Measurements from ENCODE around the gene RPS15.

RPS15 gene

DNA sequence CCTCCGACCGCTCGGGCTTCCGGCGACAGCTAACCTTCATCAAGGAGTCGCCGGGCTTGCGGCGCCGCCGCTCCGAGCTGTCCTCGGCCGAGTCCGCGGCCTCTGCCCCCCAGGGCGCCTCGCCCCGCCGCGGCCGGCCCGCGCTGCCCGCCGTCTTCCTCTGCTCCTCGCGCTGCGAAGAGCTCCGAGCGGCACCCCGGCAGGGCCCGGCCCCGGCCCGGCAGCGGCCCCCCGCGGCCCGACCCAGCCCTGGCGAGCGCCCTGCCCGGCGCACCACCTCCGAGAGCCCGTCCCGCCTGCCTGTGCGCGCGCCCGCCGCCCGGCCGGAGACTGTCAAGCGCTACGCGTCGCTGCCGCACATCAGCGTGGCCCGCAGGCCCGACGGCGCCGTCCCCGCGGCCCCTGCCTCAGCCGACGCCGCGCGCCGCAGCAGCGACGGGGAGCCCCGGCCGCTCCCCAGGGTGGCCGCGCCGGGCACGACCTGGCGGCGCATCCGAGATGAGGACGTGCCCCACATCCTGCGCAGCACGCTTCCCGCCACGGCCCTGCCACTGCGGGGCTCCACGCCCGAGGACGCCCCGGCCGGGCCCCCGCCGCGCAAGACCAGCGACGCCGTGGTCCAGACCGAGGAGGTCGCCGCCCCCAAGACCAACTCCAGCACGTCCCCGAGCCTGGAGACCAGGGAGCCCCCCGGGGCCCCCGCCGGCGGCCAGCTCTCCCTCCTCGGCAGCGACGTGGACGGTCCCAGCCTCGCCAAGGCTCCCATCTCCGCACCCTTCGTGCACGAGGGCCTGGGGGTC is 31.3 kb downstream of the RPS15 start:
- Histone ChIP-seq H3K27ac (no peak overlapping the region), H3K4me2 (ENCODE audit: low read length) (peak overlapping the region; percentile 95), H3K9ac (no peak overlapping the region), H3K36me3 (ENCODE audit: control insufficient read depth, insufficient read depth, low read length) (no peaks in the 10 kb centered on the region), H2AFZ (peak overlapping the region; percentile 7), H3K4me1 (peaks cover 14% of the 10 kb centered on the region), H3K79me2 (peaks cover 10% of the 10 kb centered on the region), H3K9me3 (ENCODE audit: control insufficient read depth, low read length) (no peaks in the 10 kb centered on the region), H3K27me3 (ENCODE audit: control insufficient read depth, insufficient read depth, low read length) (peaks cover 11% of the 10 kb centered on the region), H3K4me3 (ENCODE audit: low read depth, low read length) (peak overlapping the region; percentile 75)
- TF ChIP-seq, protein P1, sequence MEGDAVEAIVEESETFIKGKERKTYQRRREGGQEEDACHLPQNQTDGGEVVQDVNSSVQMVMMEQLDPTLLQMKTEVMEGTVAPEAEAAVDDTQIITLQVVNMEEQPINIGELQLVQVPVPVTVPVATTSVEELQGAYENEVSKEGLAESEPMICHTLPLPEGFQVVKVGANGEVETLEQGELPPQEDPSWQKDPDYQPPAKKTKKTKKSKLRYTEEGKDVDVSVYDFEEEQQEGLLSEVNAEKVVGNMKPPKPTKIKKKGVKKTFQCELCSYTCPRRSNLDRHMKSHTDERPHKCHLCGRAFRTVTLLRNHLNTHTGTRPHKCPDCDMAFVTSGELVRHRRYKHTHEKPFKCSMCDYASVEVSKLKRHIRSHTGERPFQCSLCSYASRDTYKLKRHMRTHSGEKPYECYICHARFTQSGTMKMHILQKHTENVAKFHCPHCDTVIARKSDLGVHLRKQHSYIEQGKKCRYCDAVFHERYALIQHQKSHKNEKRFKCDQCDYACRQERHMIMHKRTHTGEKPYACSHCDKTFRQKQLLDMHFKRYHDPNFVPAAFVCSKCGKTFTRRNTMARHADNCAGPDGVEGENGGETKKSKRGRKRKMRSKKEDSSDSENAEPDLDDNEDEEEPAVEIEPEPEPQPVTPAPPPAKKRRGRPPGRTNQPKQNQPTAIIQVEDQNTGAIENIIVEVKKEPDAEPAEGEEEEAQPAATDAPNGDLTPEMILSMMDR (IDR thresholded peaks at IDR 0.05) = no peak

- TF ChIP-seq, protein P1 (IDR thresholded peaks at IDR 0.05) = no peak
- Histone ChIP-seq H3K4me3 (ENCODE audit: low read depth, low read length) (peak overlapping the region; percentile 75), H3K9me3 (ENCODE audit: control insufficient read depth, low read length) (no peaks in the 10 kb centered on the region), H3K4me2 (ENCODE audit: low read length) (peak overlapping the region; percentile 95), H3K27ac (no peak overlapping the region), H3K36me3 (ENCODE audit: control insufficient read depth, insufficient read depth, low read length) (no peaks in the 10 kb centered on the region), H3K9ac (no peak overlapping the region), H3K4me1 (peaks cover 14% of the 10 kb centered on the region), H3K79me2 (peaks cover 9% of the 10 kb centered on the region), H3K27me3 (ENCODE audit: control insufficient read depth, insufficient read depth, low read length) (peaks cover 11% of the 10 kb centered on the region), H2AFZ (peak overlapping the region; percentile 7)
These were observed 31.8 kb downstream of the RPS15 start for GRCh38 chr19:1470055-1470304.

DNA sequence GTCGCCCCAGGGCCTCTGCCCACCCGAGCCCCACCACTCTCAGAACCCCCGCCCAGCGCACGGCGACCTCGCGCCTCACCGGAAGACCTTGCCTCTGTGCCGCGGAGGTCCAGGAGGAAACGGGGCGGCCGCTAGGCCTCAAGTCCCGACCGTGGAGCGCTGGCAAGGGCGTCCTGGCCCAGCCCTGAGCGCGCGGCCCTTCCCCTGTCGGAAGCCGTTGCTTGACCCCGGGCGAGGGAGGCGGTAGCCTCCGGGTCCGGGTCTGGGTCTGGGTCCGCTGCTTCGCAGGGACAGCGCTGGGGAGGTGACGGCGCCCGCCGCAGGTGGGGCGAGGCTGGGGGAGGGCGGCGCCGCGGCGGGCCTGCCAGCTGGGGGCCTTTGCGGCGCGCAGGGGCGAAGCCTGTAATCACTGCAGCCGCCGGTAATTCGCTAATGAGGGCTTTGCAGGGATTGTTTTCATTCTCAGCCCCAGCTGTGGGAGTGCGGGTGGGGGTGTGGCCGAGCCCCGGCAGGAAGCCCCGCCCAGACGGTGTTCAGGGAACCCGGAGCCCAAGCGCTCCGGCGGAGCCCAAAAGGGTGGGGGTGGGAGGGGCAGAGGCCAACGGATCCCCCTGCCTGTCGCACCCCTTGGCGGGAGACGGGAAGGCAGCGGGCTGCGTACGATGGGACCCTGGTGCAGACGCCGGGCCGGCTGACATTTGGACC is 32.3 kb downstream of the RPS15 start:
- H3K4me1 ChIP-seq = peaks cover 14% of the 10 kb centered on the region
- H3K27me3 ChIP-seq (ENCODE audit: control insufficient read depth, insufficient read depth, low read length) = peaks cover 11% of the 10 kb centered on the region
- TF ChIP-seq, protein P1 (IDR thresholded peaks at IDR 0.05) = no peak
- H3K27ac ChIP-seq = no peak overlapping the region
- H3K79me2 ChIP-seq = peaks cover 6% of the 10 kb centered on the region
- H3K9ac ChIP-seq = no peak overlapping the region
- H3K4me2 ChIP-seq (ENCODE audit: low read length) = peak overlapping the region; percentile 95
- H2AFZ ChIP-seq = peak overlapping the region; percentile 7
- peak overlapping the region; percentile 75 for H3K4me3 ChIP-seq (ENCODE audit: low read depth, low read length)
- H3K9me3 ChIP-seq (ENCODE audit: control insufficient read depth, low read length) = no peaks in the 10 kb centered on the region
- no peaks in the 10 kb centered on the region for H3K36me3 ChIP-seq (ENCODE audit: control insufficient read depth, insufficient read depth, low read length)

DNA sequence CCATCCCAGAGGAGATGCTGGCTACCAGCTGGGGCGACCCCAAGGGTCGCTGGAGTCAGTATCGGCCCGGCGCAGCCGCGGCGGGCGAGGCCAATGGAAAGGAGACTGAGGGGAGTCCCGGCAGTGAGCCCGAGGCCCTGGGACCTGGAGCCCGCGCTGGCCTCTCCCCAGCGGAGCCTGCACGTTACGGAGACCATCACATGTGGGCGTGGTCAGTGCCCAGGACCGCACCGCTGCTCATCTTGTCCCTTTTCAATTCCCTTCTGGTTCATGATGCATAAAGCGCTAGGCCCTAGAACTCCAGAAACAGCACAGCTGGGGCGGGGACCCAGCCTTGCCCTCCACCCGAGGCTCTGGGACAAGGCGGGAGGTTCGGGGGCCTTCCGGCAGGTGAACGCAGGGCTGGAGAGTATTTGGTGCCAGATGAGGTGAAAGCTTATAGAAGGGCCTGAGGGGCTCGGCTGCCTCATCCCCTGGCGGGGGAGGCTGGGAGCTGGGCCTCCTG is 32.9 kb downstream of the RPS15 start:
- H3K4me3 ChIP-seq (ENCODE audit: low read depth, low read length) = peak overlapping the region; percentile 75
- TF ChIP-seq, protein P1 (IDR thresholded peaks at IDR 0.05) = no peak
- no peaks in the 10 kb centered on the region for H3K36me3 ChIP-seq (ENCODE audit: control insufficient read depth, insufficient read depth, low read length)
- no peaks in the 10 kb centered on the region for H3K9me3 ChIP-seq (ENCODE audit: control insufficient read depth, low read length)
- peaks cover 14% of the 10 kb centered on the region for H3K4me1 ChIP-seq
- H3K9ac ChIP-seq = no peak overlapping the region
- peak overlapping the region; percentile 95 for H3K4me2 ChIP-seq (ENCODE audit: low read length)
- no peak overlapping the region for H2AFZ ChIP-seq
- peaks cover 3% of the 10 kb centered on the region for H3K79me2 ChIP-seq
- no peak overlapping the region for H3K27ac ChIP-seq
- peaks cover 11% of the 10 kb centered on the region for H3K27me3 ChIP-seq (ENCODE audit: control insufficient read depth, insufficient read depth, low read length)

All from parathyroid adenoma (tissue), 2 donors.